Activated effector memory CD4-positive, alpha-beta T cell treated with Interleukin-2 at 50 U/mL for 16 hours (primary cell): ENCODE data around the gene DAO.

Experiments
- DNase-seq: peaks from one replicate; pipeline ENCODE4 v3.0.0-alpha.2; 2020

The DAO gene

GRCh38 chr12:108876550-108876949 lies 3.3 kb upstream of the DAO start:
- DNase-seq: no peak

GRCh38 chr12:108881953-108882352 lies 2.1 kb downstream of the DAO start:
- DNase-seq: no peak

- DNase-seq: peak; percentile 40
These were observed 4.5 kb downstream of the DAO start for GRCh38 chr12:108884116-108885012.

GRCh38 chr12:108886873-108887629 lies 7.2 kb downstream of the DAO start:
- DNase-seq: no peak

GRCh38 chr12:108888031-108888430 lies 8.1 kb downstream of the DAO start:
- DNase-seq: no peak

- DNase-seq: no peak
These were observed 10.3 kb downstream of the DAO start for GRCh38 chr12:108890208-108890607.

- no peak for DNase-seq
These were observed 15.4 kb downstream of the DAO start for GRCh38 chr12:108895220-108895802.

- DNase-seq: no peak
These were observed 16.4 kb downstream of the DAO start for GRCh38 chr12:108896336-108896735.

- no peak for DNase-seq
These were observed 16.9 kb downstream of the DAO start for GRCh38 chr12:108896817-108897216.

GRCh38 chr12:108899145-108899544 lies 19.3 kb downstream of the DAO start:
- no peak for DNase-seq

- DNase-seq: no peak
These were observed 25.8 kb downstream of the DAO start for GRCh38 chr12:108905725-108906124.

GRCh38 chr12:108906971-108907370 lies 27.1 kb downstream of the DAO start:
- no peak for DNase-seq

GRCh38 chr12:108907839-108908351 lies 28.0 kb downstream of the DAO start:
- no peak for DNase-seq

- no peak for DNase-seq
These were observed 30.4 kb downstream of the DAO start for GRCh38 chr12:108910336-108910735.

- no peak for DNase-seq
These were observed 32.0 kb downstream of the DAO start for GRCh38 chr12:108911915-108912314.

GRCh38 chr12:108912361-108912760 lies 32.5 kb downstream of the DAO start:
- no peak for DNase-seq

- no peak for DNase-seq
These were observed 34.2 kb downstream of the DAO start for GRCh38 chr12:108914121-108914531.

- no peak for DNase-seq
These were observed 35.8 kb downstream of the DAO start for GRCh38 chr12:108915632-108916133.

- no peak for DNase-seq
These were observed 36.4 kb downstream of the DAO start for GRCh38 chr12:108916336-108916735.

- DNase-seq: no peak
These were observed 38.3 kb downstream of the DAO start for GRCh38 chr12:108918206-108918605.

- DNase-seq: no peak
These were observed 39.2 kb downstream of the DAO start for GRCh38 chr12:108918960-108919642.

GRCh38 chr12:108921946-108922345 lies 42.1 kb downstream of the DAO start:
- no peak for DNase-seq

GRCh38 chr12:108922918-108923317 lies 43.0 kb downstream of the DAO start:
- no peak for DNase-seq
